GM23338 (cell line): ENCODE measurements around the gene EEA1. TPM values are rescaled to one million over a fixed set of nuclear protein-coding genes. Genes with fewer than 3 reads are reported as not detected.

ENCODE experiments used
- ATAC-seq: fragments of 200-7000 bp; cut with Tn5 transposase; 3 replicates; pipeline ENCODE4 v1.9.1; 2020
- DNase-seq: peaks from one replicate; pipeline ENCODE4 v3.0.0-alpha.2; 2015; ENCODE audit warnings: low spot score
- H2AFZ ChIP-seq: fragments of 200-600 bp; sonication (generic); 2 replicates; pipeline ENCODE4 v1.8.0; 2016; ENCODE audit warnings: antibody characterized with exemption, mild to moderate bottlenecking, moderate library complexity
- H3F3A ChIP-seq: fragments of 200-600 bp; sonication (generic); replicated peaks from 2 replicates; pipeline ENCODE4 v1.8.0; 2017; ENCODE audit warnings: antibody characterized with exemption, mixed run types, low read depth
- H3K27ac ChIP-seq: fragments of 200-600 bp; sonication (generic); 2 replicates; pipeline ENCODE4 v1.6.1; 2016; ENCODE audit warnings: low read depth
- H3K27me3 ChIP-seq: fragments of 200-600 bp; sonication (generic); 2 replicates; pipeline ENCODE4 v1.8.0; 2016; ENCODE audit warnings: mild to moderate bottlenecking, mixed run types, moderate library complexity; ENCODE audit not compliant: insufficient read depth
- H3K36me3 ChIP-seq: fragments of 200-600 bp; sonication (generic); 2 replicates; pipeline ENCODE4 v1.8.0; 2016; ENCODE audit warnings: mild to moderate bottlenecking; ENCODE audit not compliant: insufficient read depth
- H3K4me1 ChIP-seq: fragments of 200-600 bp; sonication (generic); 2 replicates; pipeline ENCODE4 v1.8.0; 2016; ENCODE audit warnings: mild to moderate bottlenecking, moderate library complexity; ENCODE audit not compliant: insufficient read depth
- H3K4me2 ChIP-seq: fragments of 200-600 bp; sonication (generic); 2 replicates; pipeline ENCODE4 v1.7.1; 2017; ENCODE audit warnings: mixed run types
- H3K4me3 ChIP-seq: fragments of 200-600 bp; sonication (generic); 2 replicates; pipeline ENCODE4 v1.6.1; 2016; ENCODE audit warnings: mixed run types
- H3K79me2 ChIP-seq: fragments of 200-600 bp; sonication (generic); replicated peaks from 2 replicates; pipeline ENCODE4 v1.8.0; 2017; ENCODE audit warnings: mild to moderate bottlenecking; ENCODE audit not compliant: insufficient read depth
- H3K9me2 ChIP-seq: fragments of 200-600 bp; sonication (generic); 2 replicates; pipeline ENCODE4 v1.8.0; 2017; ENCODE audit not compliant: insufficient read depth
- H4K20me1 ChIP-seq: fragments of 200-600 bp; sonication (generic); replicated peaks from 2 replicates; pipeline ENCODE4 v1.8.0; 2017; ENCODE audit warnings: mild to moderate bottlenecking; ENCODE audit not compliant: insufficient read depth
- H3K27ac Mint-ChIP-seq: 2 replicates; pipeline ENCODE4 v1.8.0; 2020; ENCODE audit warnings: inconsistent platforms, mild to moderate bottlenecking, moderate library complexity, mixed read lengths
- H3K27me3 Mint-ChIP-seq: 3 replicates; pipeline ENCODE4 v1.8.0; 2022; ENCODE audit warnings: low read depth, mild to moderate bottlenecking, moderate library complexity, mixed read lengths, inconsistent platforms; ENCODE audit not compliant: insufficient read depth, poor library complexity
- H3K36me3 Mint-ChIP-seq: 3 replicates; pipeline ENCODE4 v1.8.0; 2021; ENCODE audit warnings: low read depth, mild to moderate bottlenecking, inconsistent platforms, moderate library complexity, mixed read lengths
- H3K4me1 Mint-ChIP-seq: 3 replicates; pipeline ENCODE4 v1.8.0; 2020; ENCODE audit warnings: mild to moderate bottlenecking, inconsistent platforms, mixed read lengths
- H3K4me3 Mint-ChIP-seq: 3 replicates; pipeline ENCODE4 v1.8.0; 2021; ENCODE audit warnings: moderate library complexity, mild to moderate bottlenecking, inconsistent platforms, mixed read lengths
- H3K9me3 Mint-ChIP-seq: 3 replicates; pipeline ENCODE4 v1.8.0; 2020; ENCODE audit warnings: moderate library complexity, mild to moderate bottlenecking, inconsistent platforms, mixed read lengths
- JUNB ChIP-seq: IDR thresholded peaks from one replicate; pipeline ENCODE4 v1.6.1; 2016; ENCODE audit warnings: antibody characterized with exemption; ENCODE audit not compliant: unreplicated experiment
- POLR2AphosphoS5 ChIP-seq: IDR thresholded peaks from 2 replicates; pipeline ENCODE4 v1.6.1; 2016; ENCODE audit warnings: antibody characterized with exemption, low read depth
- REST ChIP-seq: IDR thresholded peaks from one replicate; pipeline ENCODE4 v1.6.1; 2018; ENCODE audit warnings: antibody characterized with exemption; ENCODE audit not compliant: unreplicated experiment
- ZNF114 ChIP-seq: fragments of 250-450 bp; sonication (Bioruptor Pico); IDR thresholded peaks from 2 replicates; pipeline ENCODE4 v1.5.0; 2020; ENCODE audit warnings: mild to moderate bottlenecking, moderate library complexity
- ZNF331 ChIP-seq: fragments of 250-450 bp; sonication (Bioruptor Pico); IDR thresholded peaks from 2 replicates; pipeline ENCODE4 v1.5.0; 2020; ENCODE audit warnings: low read depth, mild to moderate bottlenecking, moderate library complexity
- ZNF462 ChIP-seq: fragments of 250-450 bp; sonication (Bioruptor Pico); IDR thresholded peaks from 2 replicates; pipeline ENCODE4 v1.5.0; 2020; ENCODE audit warnings: mild to moderate bottlenecking, moderate library complexity
- polyA plus RNA-seq: library from polyadenylated mRNA; unstranded; fragments of >200 nt; fragmentation: Nextera tagmentation; extraction: Ambion mirVana; gene quantifications from 2 replicates; pipeline ENCODE4 v1.2.1, GENCODE V29; 2016
- total RNA-seq: library from RNA; depleted of rRNA; stranded (reverse); fragments of >200 nt; shearing (Covaris generic); gene quantifications from 2 replicates; pipeline ENCODE4 v1.2.3, GENCODE V29; 2014

EEA1 gene
- total and polyA plus RNA-seq, 2 experiments from 2014 or later = 10.0 to 41.1 TPM

GRCh38 chr12:92912672-92913071 is 16.4 kb downstream of the EEA1 start (continued):
- TF ChIP-seq ZNF462 (no peak), POLR2AphosphoS5 (no peak), JUNB (no peak)

- Histone ChIP-seq H3K36me3 (no peaks in the 10 kb centered on the region; the same call in 1 of the 2 replicates), H2AFZ (no peak overlapping the region), H4K20me1 (no peaks in the 10 kb centered on the region), H3K4me1 (peaks cover 21% of the 10 kb centered on the region), H3K9me2 (no peaks in the 10 kb centered on the region), H3K79me2 (peaks cover 83% of the 10 kb centered on the region), H3K4me2 (no peak overlapping the region), H3F3A (no peaks in the 10 kb centered on the region), H3K27ac (no peak overlapping the region), H3K4me3 (no peak overlapping the region), H3K27me3 (no peaks in the 10 kb centered on the region)
- H3K4me3 Mint-ChIP-seq = no peak overlapping the region
- H3K9me3 Mint-ChIP-seq = peaks cover 15% of the 10 kb centered on the region; the same call in 2 of the 3 replicates
- H3K27ac Mint-ChIP-seq = no peak overlapping the region
- H3K4me1 Mint-ChIP-seq = peaks cover 25% of the 10 kb centered on the region
- DNase-seq (no peak), ATAC-seq (no peak)
- peaks cover 19% of the 10 kb centered on the region; the same call in 2 of the 3 replicates for H3K36me3 Mint-ChIP-seq
- peaks cover 3% of the 10 kb centered on the region for H3K27me3 Mint-ChIP-seq
- TF ChIP-seq REST (no peak), ZNF114 (CRISPR knock-in tag) (no peak), ZNF462 (no peak), ZNF331 (CRISPR knock-in tag) (no peak), POLR2AphosphoS5 (no peak), JUNB (no peak)
Measured at GRCh38 chr12:92912052-92912451, 17.0 kb downstream of the EEA1 start.
